ENCODE data around the gene AHSP.
A peak's percentile ranks its signal among the peaks of the same experiment; 100 is the strongest.
"Not testable (repeated sequence)": the region's sequence is repeated elsewhere in the genome, so short reads cannot be mapped to it uniquely, and the experiment has no call there.

AHSP gene

DNA sequence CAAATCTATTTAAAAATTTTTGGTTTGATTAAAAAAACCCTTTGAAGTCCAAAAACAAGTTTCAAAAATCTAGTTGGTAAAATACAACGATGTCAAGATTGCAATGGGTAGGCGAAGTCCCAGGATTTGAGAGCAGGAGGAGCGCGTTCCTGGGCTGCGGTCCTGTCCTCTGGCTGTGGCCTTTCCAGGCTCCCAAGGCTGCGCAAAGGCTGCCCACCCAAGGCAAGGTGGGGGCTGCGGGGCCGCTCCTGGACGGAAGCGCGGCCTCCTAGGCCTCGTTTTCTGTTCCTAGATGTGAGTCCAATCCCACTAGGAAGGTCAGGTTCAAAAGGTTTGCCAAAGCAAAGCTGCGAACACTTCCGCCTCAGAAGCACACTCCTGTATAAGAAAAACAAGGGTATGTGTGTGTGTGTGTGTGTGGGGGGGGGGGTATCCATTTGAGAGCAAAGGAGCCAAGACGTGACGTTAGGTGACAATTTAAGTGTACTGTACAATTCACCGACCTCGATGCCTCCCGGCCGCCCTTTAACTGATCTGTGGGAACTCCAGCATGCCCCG lies 9.2 kb downstream of the AHSP start:
- no peak overlapping the region for H3K9ac ChIP-seq (ENCODE audit: low read length)
- no peak overlapping the region for H3K18ac ChIP-seq (ENCODE audit: low read length)
- H3K4me1 ChIP-seq (ENCODE audit: control insufficient read depth in 1 of 2, insufficient read depth in 2 of 2, low read length in 2 of 2) = no peaks in the 10 kb centered on the region
- no peak overlapping the region for H2AFZ ChIP-seq (ENCODE audit: insufficient read depth, low read length, poor library complexity)
- no CpG with 5 or more reads among the region's 21 CpGs for WGBS (ENCODE audit: extremely low coverage, insufficient coverage, insufficient read length)
- no peak overlapping the region for H2BK5ac ChIP-seq (ENCODE audit: low read depth, low read length, poor library complexity)
- no peak overlapping the region for H3K4me3 ChIP-seq (ENCODE audit: low read depth, low read length)
- H3K14ac ChIP-seq (ENCODE audit: low read length) = no peak overlapping the region
- no peak overlapping the region for H4K91ac ChIP-seq (ENCODE audit: low read depth, low read length)
- no peak overlapping the region for H2BK120ac ChIP-seq (ENCODE audit: insufficient read depth, low read length, poor library complexity)
- no peak overlapping the region for H2AK5ac ChIP-seq (ENCODE audit: low read length)
- H3K27me3 ChIP-seq (ENCODE audit: insufficient read depth, low read length) = no peaks in the 10 kb centered on the region
- H3K36me3 ChIP-seq (ENCODE audit: control insufficient read depth in 1 of 2, insufficient read depth in 2 of 2, low read length in 2 of 2) = no peaks in the 10 kb centered on the region
- no peaks in the 10 kb centered on the region for H3K79me2 ChIP-seq (ENCODE audit: control insufficient read depth, insufficient read depth, low read length, poor library complexity)
- no peak overlapping the region for H3K27ac ChIP-seq (ENCODE audit: low read depth, low read length)
- H3K79me1 ChIP-seq (ENCODE audit: low read length) = no peaks in the 10 kb centered on the region
- peaks cover 21% of the 10 kb centered on the region for H3K9me3 ChIP-seq (ENCODE audit: insufficient read depth, low read depth, low read length)
- no peak overlapping the region for H2BK12ac ChIP-seq (ENCODE audit: low read length)
- no peak overlapping the region for H3K23ac ChIP-seq (ENCODE audit: low read length)
- no peak overlapping the region for H3K4me2 ChIP-seq (ENCODE audit: low read length)
- no peak overlapping the region for H4K8ac ChIP-seq (ENCODE audit: low read depth, low read length)
- H4K12ac ChIP-seq (ENCODE audit: low read depth, low read length) = no peak overlapping the region
- H3K4ac ChIP-seq (ENCODE audit: low read depth, low read length) = no peak overlapping the region
- DNase-seq = no peak

- Histone ChIP-seq H3K14ac (ENCODE audit: low read length) (no peak overlapping the region), H3K9ac (ENCODE audit: low read length) (no peak overlapping the region), H3K79me2 (ENCODE audit: control insufficient read depth, insufficient read depth, low read length, poor library complexity) (no peaks in the 10 kb centered on the region), H3K18ac (ENCODE audit: low read length) (no peak overlapping the region), H4K12ac (ENCODE audit: low read depth, low read length) (no peak overlapping the region), H4K8ac (ENCODE audit: low read depth, low read length) (no peak overlapping the region), H2AFZ (ENCODE audit: insufficient read depth, low read length, poor library complexity) (no peak overlapping the region), H3K23ac (ENCODE audit: low read length) (no peak overlapping the region), H3K4me1 (ENCODE audit: control insufficient read depth in 1 of 2, insufficient read depth in 2 of 2, low read length in 2 of 2) (no peaks in the 10 kb centered on the region), H3K4me3 (ENCODE audit: low read depth, low read length) (peak overlapping the region; percentile 23), H2BK120ac (ENCODE audit: insufficient read depth, low read length, poor library complexity) (no peak overlapping the region), H2AK5ac (ENCODE audit: low read length) (no peak overlapping the region), H3K4ac (ENCODE audit: low read depth, low read length) (no peak overlapping the region), H3K4me2 (ENCODE audit: low read length) (peak overlapping the region; percentile 40), H2BK5ac (ENCODE audit: low read depth, low read length, poor library complexity) (no peak overlapping the region), H4K91ac (ENCODE audit: low read depth, low read length) (no peak overlapping the region), H3K36me3 (ENCODE audit: control insufficient read depth in 1 of 2, insufficient read depth in 2 of 2, low read length in 2 of 2) (no peaks in the 10 kb centered on the region), H3K79me1 (ENCODE audit: low read length) (no peaks in the 10 kb centered on the region), H3K27me3 (ENCODE audit: insufficient read depth, low read length) (no peaks in the 10 kb centered on the region), H3K9me3 (ENCODE audit: insufficient read depth, low read depth, low read length) (peaks cover 21% of the 10 kb centered on the region), H2BK12ac (ENCODE audit: low read length) (no peak overlapping the region), H3K27ac (ENCODE audit: low read depth, low read length) (no peak overlapping the region)
- no peak for DNase-seq
- no CpG with 5 or more reads among the region's 57 CpGs for WGBS (ENCODE audit: extremely low coverage, insufficient coverage, insufficient read length)
Measured at GRCh38 chr16:31537362-31538242, 9.9 kb downstream of the AHSP start.

DNA sequence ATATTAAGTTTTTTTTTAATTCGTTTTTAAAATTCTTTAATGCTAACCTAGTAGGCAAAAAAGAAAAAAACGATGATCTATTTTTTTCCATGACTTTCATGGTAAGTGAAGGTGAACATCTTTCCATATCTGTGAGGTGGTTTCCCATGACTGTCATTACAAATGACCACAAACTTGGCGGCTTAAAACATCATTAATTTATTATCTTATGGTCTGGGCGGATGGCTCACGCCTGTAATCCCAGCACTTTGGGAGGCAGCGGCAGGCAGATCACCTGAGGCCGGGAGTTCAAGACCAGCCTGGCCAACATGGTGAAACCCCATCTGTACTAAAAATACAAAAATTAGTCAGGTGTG lies 10.5 kb downstream of the AHSP start:
- not testable (repeated sequence) for H4K8ac ChIP-seq (ENCODE audit: low read depth, low read length)

GRCh38 chr16:31539762-31540161 lies 12.1 kb downstream of the AHSP start:
- H3K9me3 ChIP-seq (ENCODE audit: insufficient read depth, low read depth, low read length) = peaks cover 26% of the 10 kb centered on the region
- not testable (repeated sequence) for H3K18ac ChIP-seq (ENCODE audit: low read length); H3K14ac ChIP-seq (ENCODE audit: low read length); H3K4me1 ChIP-seq (ENCODE audit: control insufficient read depth in 1 of 2, insufficient read depth in 2 of 2, low read length in 2 of 2); H3K9ac ChIP-seq (ENCODE audit: low read length); H3K79me1 ChIP-seq (ENCODE audit: low read length); H3K27me3 ChIP-seq (ENCODE audit: insufficient read depth, low read length); H4K12ac ChIP-seq (ENCODE audit: low read depth, low read length); H2BK5ac ChIP-seq (ENCODE audit: low read depth, low read length, poor library complexity); H3K27ac ChIP-seq (ENCODE audit: low read depth, low read length); H2BK120ac ChIP-seq (ENCODE audit: insufficient read depth, low read length, poor library complexity); H2BK12ac ChIP-seq (ENCODE audit: low read length); H2AK5ac ChIP-seq (ENCODE audit: low read length); H3K36me3 ChIP-seq (ENCODE audit: control insufficient read depth in 1 of 2, insufficient read depth in 2 of 2, low read length in 2 of 2); H3K4ac ChIP-seq (ENCODE audit: low read depth, low read length); H4K91ac ChIP-seq (ENCODE audit: low read depth, low read length); H3K79me2 ChIP-seq (ENCODE audit: control insufficient read depth, insufficient read depth, low read length, poor library complexity); DNase-seq; H4K8ac ChIP-seq (ENCODE audit: low read depth, low read length); H3K4me2 ChIP-seq (ENCODE audit: low read length); H3K4me3 ChIP-seq (ENCODE audit: low read depth, low read length); H2AFZ ChIP-seq (ENCODE audit: insufficient read depth, low read length, poor library complexity); H3K23ac ChIP-seq (ENCODE audit: low read length)
- whole genome bisulfite sequencing (ENCODE audit: extremely low coverage, insufficient coverage, insufficient read length) = no CpG with 5 or more reads among the region's 4 CpGs

More for the DNA sequence above, 10.5 kb downstream of the AHSP start:
- H4K91ac ChIP-seq (ENCODE audit: low read depth, low read length); H3K27me3 ChIP-seq (ENCODE audit: insufficient read depth, low read length); H2AFZ ChIP-seq (ENCODE audit: insufficient read depth, low read length, poor library complexity); H3K4me2 ChIP-seq (ENCODE audit: low read length); H3K79me2 ChIP-seq (ENCODE audit: control insufficient read depth, insufficient read depth, low read length, poor library complexity); DNase-seq; H3K4me1 ChIP-seq (ENCODE audit: control insufficient read depth in 1 of 2, insufficient read depth in 2 of 2, low read length in 2 of 2); H3K79me1 ChIP-seq (ENCODE audit: low read length); H2BK120ac ChIP-seq (ENCODE audit: insufficient read depth, low read length, poor library complexity); H3K14ac ChIP-seq (ENCODE audit: low read length); H3K4me3 ChIP-seq (ENCODE audit: low read depth, low read length); H3K9ac ChIP-seq (ENCODE audit: low read length); H2BK12ac ChIP-seq (ENCODE audit: low read length); H2BK5ac ChIP-seq (ENCODE audit: low read depth, low read length, poor library complexity); H3K4ac ChIP-seq (ENCODE audit: low read depth, low read length); H3K36me3 ChIP-seq (ENCODE audit: control insufficient read depth in 1 of 2, insufficient read depth in 2 of 2, low read length in 2 of 2); H3K23ac ChIP-seq (ENCODE audit: low read length); H3K18ac ChIP-seq (ENCODE audit: low read length); H4K12ac ChIP-seq (ENCODE audit: low read depth, low read length); H3K27ac ChIP-seq (ENCODE audit: low read depth, low read length); H2AK5ac ChIP-seq (ENCODE audit: low read length): not testable (repeated sequence)
- WGBS (ENCODE audit: extremely low coverage, insufficient coverage, insufficient read length) = no CpG with 5 or more reads among the region's 7 CpGs
- peaks cover 24% of the 10 kb centered on the region for H3K9me3 ChIP-seq (ENCODE audit: insufficient read depth, low read depth, low read length)
